Nephron progenitor cell (in vitro differentiated cells): ENCODE data around the gene TSC22D4.

Experiments
- DNase-seq: peaks from one replicate; pipeline ENCODE4 v3.0.0; 2021
- H3K27ac Mint-ChIP-seq: 2 replicates; pipeline ENCODE4 v1.8.0; 2021; ENCODE audit warnings: mild to moderate bottlenecking, moderate library complexity, mixed read lengths
- H3K27me3 Mint-ChIP-seq: 2 replicates; pipeline ENCODE4 v1.8.0; 2021; ENCODE audit warnings: mild to moderate bottlenecking, low read depth, mixed read lengths; ENCODE audit not compliant: poor library complexity
- H3K36me3 Mint-ChIP-seq: 2 replicates; pipeline ENCODE4 v1.8.0; 2021; ENCODE audit warnings: low read depth, mixed read lengths
- H3K4me1 Mint-ChIP-seq: 2 replicates; pipeline ENCODE4 v1.8.0; 2021; ENCODE audit warnings: mixed read lengths
- H3K4me3 Mint-ChIP-seq: 2 replicates; pipeline ENCODE4 v1.8.0; 2021; ENCODE audit warnings: mild to moderate bottlenecking, moderate library complexity, mixed read lengths
- H3K9me3 Mint-ChIP-seq: 2 replicates; pipeline ENCODE4 v1.8.0; 2021; ENCODE audit warnings: mild to moderate bottlenecking, moderate library complexity, mixed read lengths
- TF ChIP-seq, protein P1 (sequence below): fragments of 200-600 bp; sonication (generic); IDR thresholded peaks from 2 replicates; pipeline ENCODE4 v1.5.0; 2021; ENCODE audit warnings: antibody characterized with exemption

Gene TSC22D4

GRCh38 chr7:100423315-100423714, 55.7 kb downstream of the TSC22D4 start:
- Mint-ChIP-seq H3K27me3 (peaks cover 24% of the 10 kb centered on the region), H3K4me3 (no peak overlapping the region)
- no peak for DNase-seq

DNA sequence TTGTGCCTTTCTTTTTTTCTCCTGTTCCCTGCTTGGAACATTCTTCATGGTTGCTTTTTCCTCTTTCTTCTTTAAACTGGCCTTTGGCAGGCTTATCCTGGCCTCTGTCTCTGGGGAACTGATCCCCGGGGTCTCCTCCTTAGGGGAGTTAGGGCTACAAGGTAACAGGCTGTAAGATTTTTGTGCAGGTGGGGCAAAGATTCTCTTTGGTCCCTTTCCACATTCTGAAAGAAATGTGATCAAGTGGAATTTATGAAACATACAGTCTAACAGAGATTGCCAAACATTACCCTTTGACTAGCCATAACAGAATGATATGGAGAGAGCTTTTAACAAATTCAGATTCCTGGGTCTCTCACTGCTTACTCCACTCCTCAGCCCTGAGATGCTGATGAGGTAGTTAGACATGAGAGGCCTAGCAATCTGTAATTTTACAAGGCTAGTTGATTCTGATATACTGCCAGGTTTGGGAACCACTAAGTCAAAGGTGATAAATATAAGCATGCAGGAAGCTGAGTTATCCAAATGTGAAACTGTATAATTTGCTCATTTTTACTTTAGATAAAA, 59.3 kb downstream of the TSC22D4 start:
- TF ChIP-seq, protein P1, sequence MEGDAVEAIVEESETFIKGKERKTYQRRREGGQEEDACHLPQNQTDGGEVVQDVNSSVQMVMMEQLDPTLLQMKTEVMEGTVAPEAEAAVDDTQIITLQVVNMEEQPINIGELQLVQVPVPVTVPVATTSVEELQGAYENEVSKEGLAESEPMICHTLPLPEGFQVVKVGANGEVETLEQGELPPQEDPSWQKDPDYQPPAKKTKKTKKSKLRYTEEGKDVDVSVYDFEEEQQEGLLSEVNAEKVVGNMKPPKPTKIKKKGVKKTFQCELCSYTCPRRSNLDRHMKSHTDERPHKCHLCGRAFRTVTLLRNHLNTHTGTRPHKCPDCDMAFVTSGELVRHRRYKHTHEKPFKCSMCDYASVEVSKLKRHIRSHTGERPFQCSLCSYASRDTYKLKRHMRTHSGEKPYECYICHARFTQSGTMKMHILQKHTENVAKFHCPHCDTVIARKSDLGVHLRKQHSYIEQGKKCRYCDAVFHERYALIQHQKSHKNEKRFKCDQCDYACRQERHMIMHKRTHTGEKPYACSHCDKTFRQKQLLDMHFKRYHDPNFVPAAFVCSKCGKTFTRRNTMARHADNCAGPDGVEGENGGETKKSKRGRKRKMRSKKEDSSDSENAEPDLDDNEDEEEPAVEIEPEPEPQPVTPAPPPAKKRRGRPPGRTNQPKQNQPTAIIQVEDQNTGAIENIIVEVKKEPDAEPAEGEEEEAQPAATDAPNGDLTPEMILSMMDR, result no peak
- H3K27me3 Mint-ChIP-seq, result peaks cover 17% of the 10 kb centered on the region
- H3K4me1 Mint-ChIP-seq, result peaks cover 14% of the 10 kb centered on the region
- DNase-seq, result no peak
- no peak overlapping the region for H3K4me3 Mint-ChIP-seq
- H3K27ac Mint-ChIP-seq, result no peak overlapping the region
- no peaks in the 10 kb centered on the region for H3K36me3 Mint-ChIP-seq
- no peaks in the 10 kb centered on the region for H3K9me3 Mint-ChIP-seq

More at GRCh38 chr7:100423315-100423714, 55.7 kb downstream of the TSC22D4 start:
- TF ChIP-seq, protein P1, result no peak
- H3K27ac Mint-ChIP-seq, result no peak overlapping the region
- peaks cover 14% of the 10 kb centered on the region for H3K4me1 Mint-ChIP-seq
- no peaks in the 10 kb centered on the region for H3K36me3 Mint-ChIP-seq
- H3K9me3 Mint-ChIP-seq, result peaks cover 7% of the 10 kb centered on the region

DNA sequence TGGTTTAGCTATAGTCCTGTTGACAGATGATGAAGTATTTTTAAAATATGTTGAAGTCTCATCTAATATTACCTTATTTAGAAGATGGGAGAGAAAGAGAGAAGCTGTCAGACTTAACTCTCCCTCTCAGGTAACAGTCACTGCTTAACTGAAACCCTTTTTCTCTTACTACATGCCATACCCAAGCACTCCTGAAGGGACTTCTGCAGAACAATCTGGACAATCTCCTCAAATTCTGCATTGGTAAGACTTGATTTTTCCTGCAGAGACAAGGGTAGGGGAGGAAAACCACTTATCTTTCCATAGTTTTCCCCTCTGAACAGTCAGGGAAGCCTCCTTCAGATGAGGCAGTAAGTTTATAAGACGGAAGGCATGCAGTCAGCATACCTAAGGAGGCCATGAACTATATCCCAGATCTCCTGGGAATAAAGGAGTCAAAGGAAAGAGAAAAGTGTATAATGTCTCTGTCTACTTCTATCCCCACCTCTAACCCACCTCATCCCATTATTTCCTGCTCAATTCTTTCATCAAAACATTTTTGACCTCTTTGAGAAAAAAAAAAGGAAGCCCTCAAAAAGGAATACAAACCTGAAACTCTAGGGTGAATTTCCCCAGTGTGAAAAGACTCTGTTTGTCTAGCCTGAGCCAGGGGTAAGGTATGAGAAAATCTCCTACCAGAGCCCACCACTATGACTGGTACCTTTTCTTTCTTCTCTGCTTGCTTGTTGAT, 59.9 kb downstream of the TSC22D4 start:
- Mint-ChIP-seq H3K36me3 (no peaks in the 10 kb centered on the region), H3K4me1 (peaks cover 14% of the 10 kb centered on the region), H3K4me3 (no peak overlapping the region), H3K27ac (no peak overlapping the region), H3K9me3 (no peaks in the 10 kb centered on the region), H3K27me3 (peaks cover 17% of the 10 kb centered on the region)
- TF ChIP-seq, protein P1, result no peak
- no peak for DNase-seq
